Measurements from ENCODE around the gene NPIPA8.
"Not testable (repeated sequence)": the region's sequence is repeated elsewhere in the genome, so short reads cannot be mapped to it uniquely, and the experiment has no call there.

The NPIPA8 gene

DNA sequence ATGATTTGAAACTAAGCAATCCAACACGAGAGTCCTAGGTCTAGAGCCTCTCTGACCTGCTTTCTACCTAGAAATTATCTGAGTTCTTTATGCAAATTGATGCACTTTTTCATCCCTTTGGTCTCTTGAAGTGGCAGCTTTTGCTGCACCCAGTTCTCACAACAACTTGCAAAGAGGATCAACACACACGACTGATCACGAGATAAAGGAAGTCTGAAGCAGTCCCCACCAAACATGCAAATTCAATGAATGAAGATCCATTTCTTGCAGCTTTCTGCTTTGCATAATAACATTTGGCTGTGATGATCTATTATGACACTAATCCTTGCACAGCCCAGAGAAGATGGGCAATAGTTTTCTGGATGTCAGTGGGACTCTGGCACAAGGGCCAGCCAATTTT, 56.2 kb downstream of the NPIPA8 start:
- in situ Hi-C loops (cut with MboI; ENCODE audit: low sequenced_read_pairs): not testable (repeated sequence)

DNA sequence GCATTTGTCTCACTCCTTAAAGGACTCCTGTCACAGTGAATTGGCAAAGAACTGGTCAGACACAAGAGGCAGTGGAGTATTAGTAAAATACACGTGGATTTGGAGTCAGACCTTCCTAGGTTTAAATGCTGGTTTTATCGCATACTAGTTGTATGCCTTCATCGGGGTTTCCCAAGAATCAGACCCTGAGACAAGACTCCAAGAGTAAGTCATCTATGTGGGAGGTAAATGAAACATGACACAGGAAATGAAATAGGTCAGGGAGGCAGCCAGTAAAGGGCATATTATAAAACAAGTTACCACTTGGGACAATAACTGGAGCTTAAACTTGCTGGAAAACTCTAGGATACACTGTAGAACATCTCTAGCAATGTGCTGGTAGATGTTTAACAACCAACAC, 59.8 kb downstream of the NPIPA8 start:
- in situ Hi-C loops (cut with MboI; ENCODE audit: low sequenced_read_pairs): not testable (repeated sequence)

DNA sequence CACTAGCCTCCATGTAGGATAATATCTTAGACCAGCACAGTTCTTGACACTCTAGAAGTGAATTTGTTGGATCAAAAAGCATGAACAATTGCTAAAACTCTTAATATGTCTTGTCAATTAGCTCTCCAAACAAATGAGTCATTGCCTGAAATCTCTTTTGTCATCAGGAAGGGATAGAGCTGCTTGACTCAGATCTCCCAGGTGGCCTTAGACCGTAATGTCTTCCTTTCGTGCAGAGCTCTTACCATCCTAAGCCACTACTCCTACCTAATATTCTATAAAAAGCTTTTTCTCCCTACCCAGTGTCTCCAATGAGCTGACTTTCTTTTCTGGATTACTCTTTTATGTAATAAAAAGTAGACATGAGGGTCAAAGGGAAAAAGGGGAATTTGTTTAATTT, 66.4 kb downstream of the NPIPA8 start:
- in situ Hi-C loops (cut with MboI; ENCODE audit: low sequenced_read_pairs): not testable (repeated sequence)

Data from HL-60/S4 treated with retinoic acid at 250 ng/mL for 4 days and 3 days (cell line).